HG03066 (cell line): ENCODE data around the gene SRI.
"Not testable (repeated sequence)": the region's sequence is repeated elsewhere in the genome, so short reads cannot be mapped to it uniquely, and the experiment has no call there.

Experiments used
- ATAC-seq: cut with Tn5 transposase; IDR thresholded peaks from one replicate; pipeline ENCODE4 v1.9.1; 2021; ENCODE audit warnings: low read depth; ENCODE audit not compliant: unreplicated experiment

The SRI gene, protein sequence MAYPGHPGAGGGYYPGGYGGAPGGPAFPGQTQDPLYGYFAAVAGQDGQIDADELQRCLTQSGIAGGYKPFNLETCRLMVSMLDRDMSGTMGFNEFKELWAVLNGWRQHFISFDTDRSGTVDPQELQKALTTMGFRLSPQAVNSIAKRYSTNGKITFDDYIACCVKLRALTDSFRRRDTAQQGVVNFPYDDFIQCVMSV

DNA sequence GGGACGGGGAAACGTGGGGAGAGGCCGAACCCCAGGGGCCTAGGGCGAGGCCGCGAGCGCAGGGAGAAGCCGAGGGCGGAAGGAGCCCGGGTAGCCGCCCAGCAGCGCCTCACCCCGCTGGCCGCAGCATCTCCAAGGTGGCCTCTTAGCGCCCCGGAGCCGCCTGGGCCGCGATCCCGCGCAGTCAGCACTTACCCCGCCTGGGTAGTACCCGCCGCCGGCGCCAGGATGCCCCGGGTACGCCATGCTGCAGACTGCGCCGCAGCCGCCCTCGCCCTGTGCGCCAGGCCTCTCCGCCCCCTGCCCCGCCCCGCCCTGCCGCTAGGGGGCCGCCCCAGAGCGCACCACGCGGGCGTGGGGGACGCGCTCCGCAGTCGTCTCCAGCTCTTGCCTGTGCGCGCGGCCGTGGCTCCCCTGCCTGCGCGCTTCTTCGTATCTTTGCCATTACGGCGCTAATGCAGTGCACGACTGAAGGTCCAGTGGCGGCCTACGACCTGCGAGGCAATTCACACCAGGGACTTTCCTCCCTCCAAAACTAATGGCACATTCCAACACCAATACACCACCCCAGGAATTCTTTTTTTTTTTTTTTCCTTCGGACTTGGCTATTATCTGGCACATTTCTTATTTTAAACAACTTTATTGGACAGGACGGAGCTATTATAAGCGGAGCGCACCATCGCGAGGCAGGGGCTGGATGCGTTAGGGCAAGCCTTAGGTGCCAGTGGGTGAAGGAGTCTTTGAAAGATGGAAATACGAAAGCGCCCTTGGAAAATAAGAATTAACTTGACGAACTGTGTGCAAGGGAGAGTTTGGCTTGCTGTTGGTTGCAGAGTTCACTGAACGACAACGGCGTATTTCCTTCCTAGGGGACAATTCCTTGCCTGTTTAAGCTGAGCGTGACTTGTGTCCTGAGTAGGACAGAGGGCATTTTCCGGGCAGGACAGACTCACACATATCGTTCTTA, at the start of gene SRI:
Gene SRI (minus strand): TSS at position 258 of the 967 bp plus-strand sequence. CDS start 12 bp downstream, at position 246.
- ATAC-seq = peak; percentile 49

DNA sequence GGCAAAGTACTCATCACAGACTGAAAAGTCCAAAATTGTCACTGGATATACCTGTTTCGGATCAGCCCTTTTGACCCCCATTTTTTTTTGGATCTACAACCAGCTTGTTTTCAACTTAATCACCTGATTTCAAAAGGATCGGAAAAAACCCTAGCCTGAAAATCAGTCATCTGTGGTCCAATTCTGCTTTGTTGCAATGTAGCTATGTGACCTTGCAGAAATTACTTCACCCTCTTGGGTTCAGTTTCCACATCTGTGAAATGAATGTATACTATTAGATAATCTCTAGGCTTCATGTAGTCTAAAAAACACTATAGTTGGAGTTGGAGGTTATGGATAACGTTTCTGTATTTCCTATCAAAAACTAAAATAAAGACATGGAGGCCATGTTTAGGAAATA, 49.7 kb upstream of the SRI start:
- no peak for ATAC-seq

DNA sequence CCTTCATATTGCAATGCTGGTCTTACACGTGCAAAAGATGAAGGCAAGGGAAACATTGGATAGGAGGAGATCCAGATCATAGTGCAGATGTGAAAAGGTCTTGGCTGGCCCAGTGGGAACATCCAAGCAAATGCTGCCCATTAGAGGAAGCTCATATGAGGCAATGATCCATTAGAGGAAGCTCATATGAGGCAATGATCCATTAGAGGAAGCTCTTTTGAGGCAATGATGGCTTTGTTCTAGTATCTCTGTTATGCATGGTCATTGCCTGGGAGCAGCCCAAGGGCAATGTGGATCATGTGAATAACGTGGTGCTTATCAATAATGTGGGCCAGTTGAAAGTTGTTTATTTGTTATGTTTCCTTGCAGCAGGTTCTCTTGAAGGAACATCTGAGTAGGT, 49.0 kb upstream of the SRI start:
- no peak for ATAC-seq

DNA sequence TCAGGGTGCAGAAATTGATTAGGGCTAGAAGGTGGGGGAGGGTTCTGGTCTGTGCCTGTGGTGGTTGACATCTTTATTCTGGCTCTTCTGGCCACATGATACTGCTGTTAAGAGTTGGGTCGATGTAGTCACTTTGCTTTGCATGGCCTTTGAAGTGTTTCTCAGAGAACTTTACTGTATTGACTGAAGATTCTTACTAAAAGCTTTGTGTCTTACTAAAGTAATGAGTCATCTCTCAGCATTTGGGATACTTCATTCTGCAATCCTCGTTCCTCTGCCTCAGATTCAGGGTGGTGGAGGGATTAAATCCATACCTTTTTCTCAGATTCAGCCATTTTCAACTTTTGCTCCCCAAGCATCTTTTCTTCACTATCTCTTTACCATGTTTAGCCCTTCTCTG, 48.2 kb upstream of the SRI start:
- no peak for ATAC-seq

DNA sequence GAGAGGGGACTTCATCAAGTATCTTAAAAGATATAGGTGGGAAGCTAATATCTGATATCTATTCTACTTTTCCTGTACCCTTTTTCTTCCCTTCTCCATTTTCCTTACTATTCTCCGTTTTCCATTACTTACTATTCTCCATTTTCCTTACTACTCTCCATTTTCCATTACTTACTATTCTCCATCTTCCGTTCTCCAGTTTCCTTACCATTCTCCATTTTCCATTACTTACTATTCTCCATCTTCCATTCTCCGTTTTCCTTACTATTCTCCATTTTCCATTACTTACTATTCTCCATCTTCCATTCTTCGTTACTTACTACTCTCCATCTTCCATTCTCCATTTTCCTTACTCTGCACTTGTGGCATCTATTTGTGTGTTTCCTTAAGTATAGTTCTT, 47.6 kb upstream of the SRI start:
- ATAC-seq = no peak

DNA sequence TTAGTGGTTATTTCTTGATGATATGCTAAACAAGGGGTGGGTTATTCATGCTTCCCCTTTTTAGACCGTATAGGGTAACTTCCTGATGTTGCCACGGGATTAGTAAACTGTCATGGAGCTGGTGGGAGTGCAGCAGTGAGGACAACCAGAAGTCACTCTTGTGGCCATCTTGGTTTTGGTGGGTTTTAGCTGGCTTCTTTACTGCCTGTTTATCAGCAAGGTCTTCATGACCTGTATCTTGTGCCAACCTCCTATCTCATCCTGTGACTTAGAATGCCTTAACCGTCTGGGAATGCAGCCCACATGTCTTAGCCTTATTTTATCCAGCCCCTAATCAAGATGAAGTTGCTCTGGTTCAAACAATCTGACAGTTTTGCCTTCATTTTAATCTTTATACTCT, 45.1 kb upstream of the SRI start:
- not testable (repeated sequence) for ATAC-seq

DNA sequence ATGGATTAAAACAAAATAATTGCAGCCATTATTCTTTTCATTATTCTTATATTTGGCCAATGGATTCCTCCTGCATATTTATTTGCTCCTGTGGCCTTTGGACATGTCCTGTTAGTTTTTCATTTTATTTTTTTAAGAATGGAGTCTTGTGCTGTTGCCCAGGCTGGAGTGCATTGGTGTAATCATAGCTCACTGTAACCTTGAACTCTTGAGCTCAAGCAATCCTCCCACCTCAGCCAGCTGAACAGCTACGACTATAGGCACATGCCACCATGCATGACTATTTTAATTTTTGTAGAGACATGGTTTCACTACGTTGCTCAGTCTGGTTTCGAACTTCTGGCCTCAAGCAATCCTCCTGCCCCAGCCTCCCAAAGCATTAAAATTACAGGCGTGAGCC, 42.7 kb upstream of the SRI start:
- ATAC-seq = no peak

DNA sequence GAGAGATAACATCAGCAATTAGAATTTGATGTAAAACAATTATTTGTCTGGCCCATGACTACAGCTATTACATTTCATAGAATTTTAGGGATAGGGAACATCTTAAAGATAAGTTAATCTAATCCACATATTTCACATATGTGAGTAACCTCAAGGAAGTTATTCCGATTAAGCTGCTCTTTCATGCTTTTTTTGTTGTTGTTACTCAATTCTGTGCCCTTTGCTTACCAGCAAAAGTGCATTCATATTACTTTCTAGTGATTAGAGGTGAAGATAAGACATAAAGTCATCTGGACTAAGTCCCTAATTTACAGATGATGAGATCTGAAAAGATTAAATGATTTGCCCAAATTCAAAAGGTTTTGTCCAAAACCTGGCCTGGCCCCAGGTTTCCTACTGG, 40.9 kb upstream of the SRI start:
- no peak for ATAC-seq

DNA sequence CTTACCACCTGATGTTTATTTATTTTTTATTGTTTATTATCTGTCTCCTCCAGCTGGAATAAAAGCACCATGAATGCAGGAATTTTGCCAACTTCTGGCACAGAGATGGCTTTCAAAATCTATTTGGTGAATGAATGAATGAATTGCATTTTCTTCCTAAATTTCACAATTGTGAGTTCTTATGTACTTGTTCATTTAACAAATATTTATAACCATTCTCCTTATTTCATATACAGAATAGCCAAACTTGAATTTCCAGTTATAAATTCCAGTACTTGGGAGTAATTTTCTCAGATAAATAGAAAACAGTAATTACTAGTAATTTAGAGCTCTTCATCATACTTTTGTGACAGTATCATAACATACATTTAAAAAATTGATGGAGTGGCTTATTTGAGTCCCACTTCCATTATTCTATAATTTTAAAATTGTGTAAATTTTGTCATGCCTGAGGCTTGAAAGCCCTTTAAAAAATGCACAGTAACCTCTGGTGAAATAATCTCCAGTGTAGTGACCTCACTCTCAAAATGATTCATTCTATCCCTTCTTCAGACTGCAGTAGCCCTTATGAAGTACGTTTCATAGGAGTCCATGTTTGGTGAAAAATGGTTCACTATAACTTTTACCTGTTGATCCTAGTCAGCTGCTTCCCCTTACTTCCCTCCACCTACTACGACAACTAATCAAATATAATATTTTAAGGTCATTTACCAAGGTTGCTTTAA, 40.0 kb upstream of the SRI start:
- no peak for ATAC-seq

DNA sequence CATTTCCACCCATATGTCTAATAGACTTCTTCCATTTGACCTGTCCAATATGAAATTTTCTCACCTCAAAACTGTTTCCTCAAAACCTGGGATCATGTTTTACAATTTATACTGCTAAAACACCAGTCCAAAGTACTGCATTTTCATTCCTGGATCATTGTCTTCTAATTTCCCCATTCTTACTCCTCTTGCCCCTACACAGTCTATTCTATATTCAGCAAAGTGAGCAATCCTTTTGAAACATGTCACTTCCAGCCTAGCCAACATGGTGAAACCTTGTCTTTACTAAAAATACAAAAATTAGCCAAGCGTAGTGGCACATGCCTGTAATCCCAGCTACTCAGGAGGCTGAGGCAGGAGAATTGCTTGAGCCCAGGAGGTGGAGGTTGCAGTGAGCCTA, 38.5 kb upstream of the SRI start:
- not testable (repeated sequence) for ATAC-seq

DNA sequence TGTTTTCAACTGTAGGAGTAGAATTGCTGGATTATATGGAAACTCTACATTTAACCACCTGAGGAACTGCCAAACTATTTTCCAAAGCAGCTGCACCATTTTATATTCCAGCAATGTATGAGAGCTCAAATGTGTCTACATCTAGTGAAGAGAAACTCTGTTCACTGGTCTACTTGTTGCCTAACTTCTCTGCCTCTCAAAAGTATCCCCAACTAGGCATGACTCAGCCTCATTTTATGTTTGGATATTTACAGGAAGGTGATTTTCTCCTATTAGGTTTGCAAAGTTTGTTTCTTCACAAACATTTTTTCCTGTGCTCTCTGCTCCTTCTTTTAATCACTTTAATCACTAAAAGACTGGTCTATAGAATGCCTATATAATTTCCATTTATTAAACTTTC, 37.1 kb upstream of the SRI start:
- ATAC-seq = no peak

DNA sequence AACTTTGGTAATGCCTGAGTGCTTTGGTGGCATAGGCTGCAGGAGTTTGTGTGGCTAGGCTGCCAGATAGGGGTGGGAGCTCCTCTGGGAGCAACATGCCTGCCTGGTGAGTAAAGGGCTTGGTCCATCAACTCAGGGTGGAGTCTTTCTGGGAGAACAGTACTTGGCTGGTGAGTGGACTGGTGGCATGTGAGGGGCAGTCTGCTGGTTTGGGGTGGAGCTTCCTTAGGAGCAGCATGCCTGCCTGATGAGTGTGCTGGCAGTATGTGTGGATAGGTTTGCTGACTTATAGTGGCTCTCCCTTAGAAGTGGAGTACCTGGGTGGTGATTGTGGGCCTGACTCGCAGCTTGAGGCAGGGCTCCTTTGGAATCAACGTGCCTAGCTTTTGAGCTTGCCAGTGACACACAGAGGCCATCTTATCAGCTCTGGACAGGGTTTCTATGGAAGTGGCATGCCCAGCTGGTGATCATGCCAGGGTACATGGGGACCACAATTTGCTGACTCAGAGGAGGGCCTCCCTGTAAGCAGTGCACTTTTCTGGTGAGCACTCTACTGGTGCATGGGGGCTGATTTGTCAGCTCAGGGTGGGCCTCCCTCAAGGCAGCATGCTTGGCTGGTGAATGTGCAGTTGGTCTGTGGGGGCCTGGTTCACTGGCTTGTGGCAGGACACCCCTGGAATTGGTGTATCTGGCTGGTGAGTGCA, 35.0 kb upstream of the SRI start:
- ATAC-seq = no peak

DNA sequence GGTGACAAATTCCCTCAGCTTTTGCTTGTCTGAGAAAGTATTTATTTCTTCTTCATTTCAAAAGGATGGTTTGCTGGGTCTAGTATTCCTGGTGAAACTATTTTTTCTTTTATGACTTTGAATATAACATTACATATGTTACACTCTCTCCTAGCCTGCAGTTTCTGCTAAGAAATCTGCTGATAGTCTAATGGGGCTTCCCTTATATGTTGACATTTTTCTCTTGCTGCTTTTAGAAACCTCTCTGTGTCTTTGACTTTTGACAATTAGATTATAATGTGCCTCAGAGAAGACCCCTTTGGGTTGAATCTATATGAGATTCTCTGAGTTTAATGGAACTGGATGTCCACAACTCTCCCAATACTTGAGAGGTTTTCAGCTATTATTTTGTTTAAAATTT, 33.8 kb upstream of the SRI start:
- no peak for ATAC-seq

DNA sequence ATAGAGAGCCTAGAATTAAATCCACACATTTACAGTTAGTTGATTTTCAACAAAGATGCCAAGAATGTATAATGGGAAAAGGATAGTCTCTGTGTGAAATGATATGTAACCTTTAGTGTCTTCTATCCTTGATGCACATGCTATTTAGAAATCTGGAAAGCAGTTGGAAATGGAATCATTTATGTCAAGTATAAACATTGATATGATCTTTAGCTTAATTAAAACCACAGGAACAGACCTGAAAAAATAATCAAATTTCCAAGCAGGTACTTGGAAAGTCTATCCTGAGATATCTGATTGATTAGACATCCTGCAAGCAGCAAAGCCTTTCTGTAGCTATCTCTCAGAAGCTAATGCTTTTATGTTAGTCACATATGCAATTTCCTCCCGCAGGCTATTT, 24.4 kb upstream of the SRI start:
- no peak for ATAC-seq

DNA sequence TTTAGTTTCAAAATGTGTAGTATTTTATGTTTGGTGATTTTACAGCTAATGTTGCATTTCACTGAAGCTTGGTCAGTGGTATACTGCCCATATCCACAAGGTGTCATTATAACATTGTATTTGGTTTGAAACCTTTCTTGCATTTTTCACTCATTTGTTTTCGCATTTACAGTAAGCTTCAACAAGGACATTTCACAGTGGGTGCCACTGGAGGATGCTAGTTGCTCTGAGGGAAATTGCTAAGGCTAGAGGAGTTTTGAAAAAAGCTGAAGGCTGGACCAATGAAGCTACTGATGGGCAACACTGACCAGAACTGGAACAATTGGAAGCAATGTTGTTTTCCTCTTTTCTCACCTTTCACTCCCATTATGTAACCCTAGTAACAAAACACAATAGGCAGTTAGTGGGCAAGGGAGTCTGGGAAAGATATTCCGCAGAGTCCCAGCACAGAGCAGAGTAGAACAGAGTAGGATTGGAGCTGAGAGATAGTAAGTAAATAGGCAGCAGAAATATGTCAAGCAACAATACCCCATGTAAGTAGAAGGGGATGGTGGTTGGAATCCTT, 23.6 kb upstream of the SRI start:
- peak; percentile 73 for ATAC-seq

DNA sequence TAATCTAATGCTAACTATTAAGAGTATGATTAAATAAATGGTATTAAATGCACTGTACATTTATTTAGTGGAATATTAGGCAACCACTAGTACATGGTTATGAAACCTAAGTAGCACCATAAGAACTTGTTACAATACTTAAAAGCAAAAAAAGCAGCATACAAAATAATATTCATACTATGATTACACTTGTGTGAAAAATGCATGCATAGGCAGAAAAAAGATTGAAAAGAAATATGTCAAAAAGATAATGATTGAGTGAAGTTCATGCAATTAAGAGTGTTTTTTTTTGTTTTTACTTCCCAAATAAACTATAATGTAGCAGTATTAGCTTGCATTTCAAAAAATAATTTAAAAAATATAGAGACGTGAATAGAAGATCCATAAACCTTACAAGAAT, 20.0 kb upstream of the SRI start:
- ATAC-seq = no peak

DNA sequence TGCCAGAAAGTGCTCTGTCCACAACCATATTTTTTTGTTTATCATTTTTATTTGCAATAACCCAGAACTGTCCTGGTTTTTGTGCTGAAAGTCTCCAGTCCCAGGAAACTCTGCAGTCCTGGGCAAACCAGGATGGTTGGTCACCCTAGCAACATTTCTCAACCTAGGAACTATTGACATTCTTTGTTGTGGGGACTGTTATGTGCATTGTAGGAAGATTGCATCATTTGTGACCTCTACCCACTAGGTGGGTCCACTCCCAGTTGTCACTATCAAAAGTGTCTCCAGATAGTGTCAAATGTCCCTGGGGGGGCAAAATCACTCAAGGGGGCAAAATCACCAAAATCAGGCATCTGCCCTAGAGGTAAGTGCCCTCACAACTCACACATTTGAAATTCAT, 14.0 kb upstream of the SRI start:
- no peak for ATAC-seq

DNA sequence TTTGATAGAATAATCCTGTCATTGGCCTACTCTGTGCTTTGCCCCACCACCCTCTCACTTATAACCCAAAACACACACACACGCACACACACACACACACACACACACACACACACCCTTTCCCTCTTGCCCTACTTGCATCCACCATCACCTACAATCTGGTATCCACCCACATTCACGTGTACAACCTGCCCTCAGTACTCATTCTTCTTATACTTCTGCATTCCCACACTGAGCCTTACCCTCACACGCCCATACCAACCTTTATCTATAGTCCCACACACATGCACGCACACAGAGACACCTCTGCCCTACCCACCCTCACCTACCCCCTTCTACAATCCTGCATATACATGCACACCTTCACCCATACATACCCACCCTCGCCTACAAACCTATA, 10.8 kb upstream of the SRI start:
- no peak for ATAC-seq

DNA sequence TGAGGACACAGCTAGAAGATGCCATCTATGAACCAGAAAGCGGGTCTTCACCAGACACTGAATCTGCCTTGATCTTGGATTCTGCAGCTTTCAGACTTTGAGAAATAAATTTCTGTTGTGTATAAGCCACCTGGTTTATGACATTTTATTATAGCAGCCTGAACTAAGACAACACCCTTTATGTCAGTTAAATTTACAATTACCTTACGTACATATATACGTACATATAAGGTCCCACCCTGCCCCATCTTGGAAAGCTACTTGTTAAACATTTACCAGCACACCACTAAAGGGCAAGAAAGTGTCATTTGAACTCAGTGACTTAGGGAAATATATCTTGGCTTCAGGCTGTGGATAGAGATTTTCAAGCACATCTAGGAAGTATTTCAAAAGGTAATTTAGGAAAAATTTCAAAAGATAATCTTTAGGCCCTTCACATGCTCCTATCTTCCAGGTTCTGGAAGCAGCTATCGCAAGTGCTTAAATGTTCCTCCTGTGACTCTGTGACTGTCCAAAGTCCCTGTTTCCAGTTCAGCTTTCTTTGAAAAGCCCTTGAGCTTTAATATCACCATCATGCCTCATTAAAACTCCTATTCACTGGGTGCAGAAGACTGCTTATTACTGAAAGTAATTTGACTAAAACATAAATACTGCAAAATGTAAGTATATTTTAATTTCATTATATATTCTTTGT, 9.6 kb upstream of the SRI start:
- no peak for ATAC-seq
